Measurements from ENCODE around the gene WASHC4. TPM values are rescaled to one million over a fixed set of nuclear protein-coding genes. Genes with fewer than 3 reads are reported as not detected.

WASHC4 gene
- total and polyA plus RNA-seq, 10 of the 15 experiments (the other 5 are each of a cell fraction or from before 2014, with no cell fraction given): 16.0 to 50.6 (median 34.0) TPM

GRCh38 chr12:105085501-105085900 lies 22.0 kb upstream of the WASHC4 start:
- Histone ChIP-seq H4K20me1 (ENCODE audit: control insufficient read depth, insufficient read depth) (no peaks in the 10 kb centered on the region), H3K4me2 (ENCODE audit: control insufficient read depth, insufficient read depth) (no peak overlapping the region)

DNA sequence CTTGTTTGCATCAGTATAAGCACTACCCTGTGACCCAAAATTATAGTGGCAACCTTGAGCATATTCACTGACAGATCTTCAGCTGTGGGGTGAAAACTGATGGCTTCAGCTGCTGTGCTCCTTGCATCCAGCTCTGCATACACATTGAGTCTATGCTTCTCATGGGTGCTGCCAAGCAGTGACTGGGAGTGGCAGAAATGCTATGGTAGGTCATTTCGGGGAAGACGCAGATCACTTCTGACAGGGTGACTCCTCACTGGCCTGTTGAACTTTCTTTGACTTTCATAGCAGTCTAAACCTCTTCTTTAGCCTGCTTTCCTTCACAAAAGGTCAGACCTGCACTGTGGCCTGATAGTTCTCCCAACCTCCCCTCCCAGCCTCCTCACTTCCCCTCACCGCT lies 17.7 kb upstream of the WASHC4 start:
- H3K9ac ChIP-seq (ENCODE audit: control insufficient read depth, insufficient read depth, low read length): no peak overlapping the region
- ATAC-seq: no peak
- no peaks in the 10 kb centered on the region for H3K9me3 ChIP-seq (replicated peaks; ENCODE audit: control insufficient read depth, insufficient read depth, low read length)
- no peaks in the 10 kb centered on the region for H3K4me1 ChIP-seq (ENCODE audit: control insufficient read depth, insufficient read depth, low read length)
- ChIA-PET CTCF (no interaction called here), SMC1A (ENCODE audit: uncharacterized antibody, unreplicated experiment) (interaction anchor here (1.0 kb wide), 1 partner anchor 12 kb away, joined by 3 read pairs; no protein-coding TSS in a partner anchor), RAD21 (ENCODE audit: unreplicated experiment) (no interaction called here), POLR2A (no interaction called here)
- H3K79me2 ChIP-seq (ENCODE audit: control insufficient read depth, insufficient read depth, low read length): no peaks in the 10 kb centered on the region
- no peak overlapping the region for H2AFZ ChIP-seq (ENCODE audit: control insufficient read depth, low read depth, low read length)
- no peaks in the 10 kb centered on the region for H3K36me3 ChIP-seq (ENCODE audit: control insufficient read depth in 2 of 2, insufficient read depth in 2 of 2, low read length in 1 of 2)
- H3K4me2 ChIP-seq (ENCODE audit: control insufficient read depth, insufficient read depth): no peak overlapping the region
- in situ Hi-C loops (cut with MboI): no loop called here
- no peak overlapping the region for H3K4me3 ChIP-seq
- intact Hi-C loops (cut with micrococcal nuclease; ENCODE audit: unreplicated experiment): no loop called here
- FAIRE-seq: no peak
- no peaks in the 10 kb centered on the region for H4K20me1 ChIP-seq (ENCODE audit: control insufficient read depth, insufficient read depth)
- H3K27me3 ChIP-seq (replicated peaks in 1 of 2; ENCODE audit: control insufficient read depth in 2 of 2, insufficient read depth in 2 of 2, low read length in 1 of 2): no peaks in the 10 kb centered on the region
- WGBS (ENCODE audit: insufficient coverage, insufficient replicate concordance, low lambda C conversion rate, missing lambda C conversion rate): 94% methylated on average over 3 of the region's 3 CpGs
- DNase-seq (ENCODE audit: low read depth, low spot score): no peak
- TF ChIP-seq PBX3 (IDR thresholded peaks at IDR 0.05; ENCODE audit: insufficient replicate concordance, low read depth, low read length): no peak
- no peak for TF ChIP-seq MYB (IDR thresholded peaks at IDR 0.05; ENCODE audit: borderline replicate concordance, low read depth, low read length)
- no TSS peak for BruUV-seq (replicated peaks)
- no peak overlapping the region for H3K27ac ChIP-seq (ENCODE audit: control insufficient read depth, insufficient read depth)

More at GRCh38 chr12:105085501-105085900, 22.0 kb upstream of the WASHC4 start:
- H3K27me3 ChIP-seq (replicated peaks in 1 of 2; ENCODE audit: control insufficient read depth in 2 of 2, insufficient read depth in 2 of 2, low read length in 1 of 2): no peaks in the 10 kb centered on the region; a peak in 1 of 4 replicates
- in situ Hi-C loops (cut with MboI) (no loop called here), intact Hi-C loops (cut with micrococcal nuclease; ENCODE audit: unreplicated experiment) (no loop called here)
- no peak overlapping the region for H3K4me3 ChIP-seq
- no peak for TF ChIP-seq PML (IDR thresholded peaks at IDR 0.05; ENCODE audit: low read length)
- no peak for TF ChIP-seq RAD51 (IDR thresholded peaks at IDR 0.05)
- ChIA-PET RAD21 (ENCODE audit: unreplicated experiment) (no interaction called here), SMC1A (ENCODE audit: uncharacterized antibody, unreplicated experiment) (no interaction called here), POLR2A (interaction anchor here (0.7 kb wide), 1 partner anchor 293 kb away, joined by 4 read pairs; no protein-coding TSS in a partner anchor), CTCF (interaction anchor here (0.8 kb wide), 1 partner anchor 13 kb away, joined by 3 read pairs; no protein-coding TSS in a partner anchor)
- H3K9ac ChIP-seq (ENCODE audit: control insufficient read depth, insufficient read depth, low read length): no peak overlapping the region
- no peak for DNase-seq (ENCODE audit: low read depth, low spot score)
- no TSS peak for BruUV-seq (replicated peaks)
- H3K36me3 ChIP-seq (ENCODE audit: control insufficient read depth in 2 of 2, insufficient read depth in 2 of 2, low read length in 1 of 2): no peaks in the 10 kb centered on the region
- H3K9me3 ChIP-seq (replicated peaks; ENCODE audit: control insufficient read depth, insufficient read depth, low read length): no peaks in the 10 kb centered on the region
- H3K27ac ChIP-seq (ENCODE audit: control insufficient read depth, insufficient read depth): no peak overlapping the region
- H3K79me2 ChIP-seq (ENCODE audit: control insufficient read depth, insufficient read depth, low read length): no peaks in the 10 kb centered on the region; the same call in 1 of the 2 replicates
- FAIRE-seq: no peak
- H3K4me1 ChIP-seq (ENCODE audit: control insufficient read depth, insufficient read depth, low read length): peaks cover 7% of the 10 kb centered on the region
- 95% methylated on average over 6 of the region's 6 CpGs for WGBS (ENCODE audit: insufficient coverage, insufficient replicate concordance, low lambda C conversion rate, missing lambda C conversion rate)
- no peak overlapping the region for H2AFZ ChIP-seq (ENCODE audit: control insufficient read depth, low read depth, low read length)
- no peak for ATAC-seq
